Stimulated activated CD8-positive, alpha-beta memory T cell treated with anti-CD3 and anti-CD28 coated beads, Interleukin-7, amount 100 ng/mL, for 1 hour (primary cell): ENCODE data around the gene P2RY4.
"Not testable (repeated sequence)": the region's sequence is repeated elsewhere in the genome, so short reads cannot be mapped to it uniquely, and the experiment has no call there.

Experiments
- DNase-seq, 2 donors: peaks; one replicate each; pipeline ENCODE4 v3.0.0-alpha.2; 2020; ENCODE audit warnings: low read depth in 2 of 2

P2RY4 gene

GRCh38 chrX:70243601-70244000 is 16.4 kb downstream of the P2RY4 start:
- DNase-seq: not testable (repeated sequence)

- no peak for DNase-seq
Observed at GRCh38 chrX:70241501-70241900, 18.5 kb downstream of the P2RY4 start.

- no peak for DNase-seq
Observed at GRCh38 chrX:70240751-70241150, 19.3 kb downstream of the P2RY4 start.

- DNase-seq: no peak
Observed at GRCh38 chrX:70234355-70234754, 25.6 kb downstream of the P2RY4 start, which contains the start of gene AWAT1. AWAT1 (plus strand) TSS chrX:70234655; CDS start chrX:70234696, 41 bp downstream.

GRCh38 chrX:70231666-70232065 is 28.3 kb downstream of the P2RY4 start:
- no peak for DNase-seq

GRCh38 chrX:70226687-70227086 is 33.3 kb downstream of the P2RY4 start:
- no peak for DNase-seq

GRCh38 chrX:70226048-70226447 is 34.0 kb downstream of the P2RY4 start:
- DNase-seq: no peak

GRCh38 chrX:70219938-70220764 is 39.9 kb downstream of the P2RY4 start:
- DNase-seq: no peak

- DNase-seq: not testable (repeated sequence)
Observed at GRCh38 chrX:70209570-70209969, 50.4 kb downstream of the P2RY4 start.

- no peak for DNase-seq
Observed at GRCh38 chrX:70208479-70208878, 51.5 kb downstream of the P2RY4 start.
